HG03457 (cell line): ENCODE data around the gene PLCL2.
"Not testable (repeated sequence)": the region's sequence is repeated elsewhere in the genome, so short reads cannot be mapped to it uniquely, and the experiment has no call there.

ENCODE experiments used
- ATAC-seq: cut with Tn5 transposase; IDR thresholded peaks from one replicate; pipeline ENCODE4 v1.9.1; 2021; ENCODE audit warnings: moderate number of reproducible peaks; ENCODE audit not compliant: unreplicated experiment

Gene PLCL2

DNA sequence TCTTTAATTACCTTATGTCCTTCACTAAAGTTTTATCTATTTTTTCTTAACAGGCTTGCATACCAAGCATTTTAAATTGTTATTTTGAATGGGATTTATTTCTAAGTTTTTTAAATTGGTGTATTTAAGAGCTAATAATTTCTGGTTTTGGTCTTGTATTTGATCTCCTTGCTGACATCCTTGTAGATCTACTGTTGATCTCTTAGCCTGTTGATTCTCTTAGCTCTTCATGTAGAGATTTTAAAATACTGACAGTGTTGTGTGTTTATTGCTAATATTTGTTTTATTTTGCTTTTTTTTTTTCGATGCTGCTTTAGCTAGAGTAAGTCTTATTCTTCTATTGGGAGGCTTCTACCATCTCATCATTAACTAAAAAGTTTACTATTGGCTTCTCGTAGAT lies 65.5 kb downstream of the PLCL2 start:
- no peak for ATAC-seq

GRCh38 chr3:16950845-16951244 lies 66.1 kb downstream of the PLCL2 start:
- ATAC-seq: no peak

DNA sequence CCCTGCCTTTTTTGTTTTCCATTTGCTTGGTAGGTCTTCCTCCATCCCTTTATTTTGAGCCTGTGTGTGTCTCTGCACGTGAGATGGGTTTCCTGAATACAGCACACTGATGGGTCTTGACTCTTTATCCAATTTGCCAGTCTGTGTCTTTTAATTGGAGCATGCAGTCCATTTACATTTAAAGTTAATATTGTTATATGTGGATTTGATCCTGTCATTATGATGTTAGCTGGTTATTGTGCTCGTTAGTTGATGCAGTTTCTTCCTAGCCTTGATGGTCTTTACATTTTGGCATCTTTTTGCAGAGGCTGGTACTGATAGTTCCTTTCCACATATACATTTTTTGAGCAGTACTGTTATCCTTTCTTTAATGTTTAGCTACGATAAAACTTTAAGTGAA lies 73.1 kb downstream of the PLCL2 start:
- ATAC-seq: not testable (repeated sequence)

DNA sequence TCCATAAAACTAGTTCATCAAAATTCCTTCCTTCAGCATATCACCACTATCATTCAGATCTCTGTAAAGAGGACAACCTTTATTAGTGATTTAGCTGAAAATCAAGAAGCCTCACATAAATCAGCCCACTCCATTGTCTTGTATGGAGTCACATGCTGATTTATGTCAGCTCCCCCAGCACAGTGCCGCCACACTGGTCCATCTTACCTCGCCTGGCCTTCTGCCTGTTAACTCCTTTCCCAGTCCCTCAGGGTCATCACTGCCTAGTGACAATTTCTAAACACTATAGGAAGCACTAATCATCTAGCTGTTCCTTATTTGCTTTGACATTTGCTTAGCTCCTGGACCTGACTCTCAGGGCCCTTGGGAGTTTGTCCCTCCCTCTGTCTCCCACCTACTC lies 75.4 kb downstream of the PLCL2 start:
- ATAC-seq: no peak

- ATAC-seq: no peak
Observed at GRCh38 chr3:16961621-16962205, 77.0 kb downstream of the PLCL2 start.

- no peak for ATAC-seq
Observed at GRCh38 chr3:16975083-16975482, 90.3 kb downstream of the PLCL2 start.

GRCh38 chr3:16978234-16978920 lies 93.6 kb downstream of the PLCL2 start:
- ATAC-seq: no peak

- ATAC-seq: no peak
Observed at GRCh38 chr3:16978921-16979271, 94.1 kb downstream of the PLCL2 start.

DNA sequence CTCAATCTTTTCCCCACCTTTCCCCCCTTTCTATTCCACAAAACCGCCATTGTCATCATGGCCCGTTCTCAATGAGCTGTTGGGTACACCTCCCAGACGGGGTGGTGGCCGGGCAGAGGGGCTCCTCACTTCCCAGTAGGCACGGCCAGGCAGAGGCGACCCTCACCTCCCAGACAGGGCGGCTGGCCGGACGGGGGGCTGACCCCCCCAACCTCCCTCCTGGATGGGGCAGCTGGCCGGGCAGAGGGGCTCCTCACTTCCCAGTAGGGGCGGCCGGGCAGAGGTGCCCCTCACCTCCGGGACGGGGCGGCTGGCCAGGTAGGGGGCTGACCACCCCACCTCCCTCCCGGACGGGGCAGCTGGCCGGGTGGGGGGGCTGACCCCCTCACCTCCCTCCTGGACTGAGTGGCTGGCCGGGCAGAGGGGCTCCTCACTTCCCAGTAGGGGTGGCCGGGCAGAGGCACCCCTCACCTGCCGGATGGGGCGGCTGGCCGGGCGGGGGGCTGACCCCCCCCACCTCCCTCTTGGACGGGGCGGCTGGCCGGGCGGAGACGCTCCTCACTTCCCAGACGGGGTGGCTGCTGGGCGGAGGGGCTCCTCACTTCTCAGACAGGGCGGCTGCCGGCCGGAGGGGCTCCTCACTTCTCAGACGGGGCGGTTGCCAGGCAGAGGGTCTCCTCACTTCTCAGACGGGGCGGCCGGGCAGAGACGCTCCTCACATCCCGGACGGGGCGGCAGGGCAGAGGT lies 95.2 kb downstream of the PLCL2 start:
- ATAC-seq: not testable (repeated sequence)

- ATAC-seq: not testable (repeated sequence)
Observed at GRCh38 chr3:16980526-16980925, 95.8 kb downstream of the PLCL2 start.

- no peak for ATAC-seq
Observed at GRCh38 chr3:16982460-16982859, 97.7 kb downstream of the PLCL2 start.

DNA sequence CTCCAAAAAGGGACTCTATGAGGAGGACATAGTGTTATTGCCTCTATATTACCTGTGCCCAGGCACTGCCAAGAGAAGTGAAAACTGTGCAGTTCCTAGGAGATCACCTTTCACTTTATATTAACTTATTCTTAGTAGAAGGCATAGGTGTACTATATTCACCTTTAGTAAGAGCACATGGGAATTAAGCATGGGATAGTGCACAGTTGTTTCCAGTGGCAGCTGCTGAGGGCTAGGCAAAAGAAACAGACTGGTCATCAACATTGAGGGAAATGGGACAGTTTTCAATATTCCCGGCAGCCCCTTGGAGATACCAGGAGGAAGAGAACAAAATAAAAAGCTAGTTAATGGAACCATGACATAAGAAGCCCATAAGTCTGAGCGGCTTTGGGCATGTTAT lies 100.9 kb downstream of the PLCL2 start:
- no peak for ATAC-seq

DNA sequence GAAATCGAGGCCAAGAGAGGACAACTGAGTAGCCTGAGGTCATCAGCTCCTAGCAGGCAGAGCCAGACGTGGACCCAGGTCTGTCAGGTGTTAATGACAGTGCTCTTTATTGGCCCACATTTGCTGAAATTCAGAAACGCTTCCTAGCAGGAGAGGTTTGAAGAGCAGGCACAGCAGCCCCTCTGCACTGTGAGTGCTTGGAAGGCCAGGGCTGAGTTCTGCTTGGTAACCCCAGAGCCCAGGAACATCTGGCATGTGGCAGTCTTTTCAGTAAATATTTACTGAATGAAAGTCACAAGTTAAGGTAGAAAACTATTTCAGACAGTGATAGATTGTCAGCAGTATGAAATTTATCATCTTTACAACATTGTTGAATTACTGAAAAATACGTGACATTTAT lies 102.4 kb downstream of the PLCL2 start:
- ATAC-seq: no peak

DNA sequence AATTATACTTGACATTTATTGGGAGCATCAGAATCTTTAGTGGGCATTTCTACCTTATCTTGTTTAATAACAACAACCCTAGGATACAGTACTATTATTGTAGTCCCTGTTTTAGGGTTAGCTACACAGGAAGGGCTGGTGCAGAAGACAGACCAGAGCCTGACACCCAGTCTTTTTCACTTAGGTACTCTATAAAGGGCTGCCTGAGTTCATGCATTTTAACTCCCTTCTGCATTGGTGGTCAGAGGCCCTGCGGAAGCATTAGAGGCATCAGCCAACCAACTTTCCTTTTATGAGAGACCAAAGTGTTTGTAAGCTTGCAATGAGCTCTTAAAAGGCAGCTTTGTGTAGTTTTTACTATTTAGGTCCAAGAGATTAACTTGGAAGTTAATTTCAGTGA lies 105.4 kb downstream of the PLCL2 start:
- no peak for ATAC-seq

DNA sequence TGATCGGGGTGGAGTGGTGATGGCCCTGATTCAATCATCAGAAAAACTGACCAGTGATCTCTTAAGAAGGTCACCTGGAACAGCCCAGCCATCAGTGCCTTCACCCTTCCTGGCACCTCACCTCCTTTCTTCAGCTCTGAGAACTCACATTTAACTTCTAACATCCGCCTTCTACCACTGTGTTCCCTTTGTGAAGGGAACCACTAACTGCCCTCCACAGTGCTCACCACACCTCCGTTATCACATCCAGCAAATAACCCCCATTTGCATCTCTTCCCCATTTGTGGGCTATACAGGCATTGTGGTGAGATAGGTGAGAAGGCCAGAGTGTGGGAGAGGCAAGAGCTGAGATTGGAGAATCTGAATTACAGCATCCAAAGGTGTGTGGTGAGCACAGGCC lies 107.4 kb downstream of the PLCL2 start:
- ATAC-seq: no peak

- ATAC-seq: no peak
Observed at GRCh38 chr3:16993227-16993626, 108.5 kb downstream of the PLCL2 start.

GRCh38 chr3:16994854-16995525 lies 110.2 kb downstream of the PLCL2 start:
- no peak for ATAC-seq

- no peak for ATAC-seq
Observed at GRCh38 chr3:16995601-16996000, 110.8 kb downstream of the PLCL2 start.

GRCh38 chr3:16998236-16998923 lies 113.6 kb downstream of the PLCL2 start:
- no peak for ATAC-seq

- ATAC-seq: no peak
Observed at GRCh38 chr3:16999161-16999560, 114.4 kb downstream of the PLCL2 start.

DNA sequence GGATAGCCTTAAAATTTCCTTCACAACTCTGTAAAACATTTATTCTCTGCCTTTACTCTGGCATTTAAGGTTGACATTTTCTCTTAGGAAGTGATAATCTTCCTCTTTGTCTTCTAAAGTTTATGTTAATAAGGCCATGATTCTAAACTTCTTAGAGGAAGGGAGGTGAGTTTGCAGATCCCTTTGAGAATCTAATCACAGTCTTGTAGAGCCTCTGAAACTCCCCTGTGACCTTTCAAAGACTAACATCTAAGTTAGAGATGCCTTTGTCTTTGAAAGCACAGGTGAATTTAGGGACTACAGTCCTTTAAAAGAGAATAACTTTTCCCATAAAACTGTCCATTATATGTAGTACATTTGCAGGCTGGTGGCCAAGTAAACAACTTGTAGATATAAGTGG lies 115.1 kb downstream of the PLCL2 start:
- ATAC-seq: no peak
